22Rv1 (cell line): ENCODE data around the gene RNF7.

Source experiments
- ZFX ChIP-seq: fragments of 450-650 bp; IDR thresholded peaks from 2 replicates; pipeline ENCODE4 v1.6.1; 2017; ENCODE audit warnings: antibody characterized with exemption, borderline replicate concordance
- TF ChIP-seq, protein P1 (sequence below): fragments of 450-650 bp; IDR thresholded peaks from 2 replicates; pipeline ENCODE4 v1.5.1; 2017; ENCODE audit warnings: mild to moderate bottlenecking

DNA sequence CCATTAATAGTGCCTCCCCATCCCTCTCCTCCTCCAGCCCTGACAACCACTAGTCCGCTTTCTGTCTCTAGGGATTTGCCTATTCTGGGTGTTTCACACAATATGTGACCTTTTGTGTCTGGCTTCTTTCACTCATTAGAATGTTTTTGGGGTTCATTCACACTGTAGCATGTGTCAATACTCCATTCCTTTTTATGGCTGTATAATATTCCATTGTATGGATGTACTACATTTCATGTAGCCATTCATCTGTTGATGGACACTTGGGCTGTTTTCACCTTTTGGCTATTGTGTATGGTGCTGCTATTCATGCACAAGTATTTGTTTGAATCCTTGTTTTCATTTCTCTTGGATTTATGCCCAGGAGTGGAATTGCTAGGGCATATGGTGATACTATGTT is 41.6 kb downstream of the RNF7 start:
- TF ChIP-seq, protein P1, sequence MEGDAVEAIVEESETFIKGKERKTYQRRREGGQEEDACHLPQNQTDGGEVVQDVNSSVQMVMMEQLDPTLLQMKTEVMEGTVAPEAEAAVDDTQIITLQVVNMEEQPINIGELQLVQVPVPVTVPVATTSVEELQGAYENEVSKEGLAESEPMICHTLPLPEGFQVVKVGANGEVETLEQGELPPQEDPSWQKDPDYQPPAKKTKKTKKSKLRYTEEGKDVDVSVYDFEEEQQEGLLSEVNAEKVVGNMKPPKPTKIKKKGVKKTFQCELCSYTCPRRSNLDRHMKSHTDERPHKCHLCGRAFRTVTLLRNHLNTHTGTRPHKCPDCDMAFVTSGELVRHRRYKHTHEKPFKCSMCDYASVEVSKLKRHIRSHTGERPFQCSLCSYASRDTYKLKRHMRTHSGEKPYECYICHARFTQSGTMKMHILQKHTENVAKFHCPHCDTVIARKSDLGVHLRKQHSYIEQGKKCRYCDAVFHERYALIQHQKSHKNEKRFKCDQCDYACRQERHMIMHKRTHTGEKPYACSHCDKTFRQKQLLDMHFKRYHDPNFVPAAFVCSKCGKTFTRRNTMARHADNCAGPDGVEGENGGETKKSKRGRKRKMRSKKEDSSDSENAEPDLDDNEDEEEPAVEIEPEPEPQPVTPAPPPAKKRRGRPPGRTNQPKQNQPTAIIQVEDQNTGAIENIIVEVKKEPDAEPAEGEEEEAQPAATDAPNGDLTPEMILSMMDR = no peak
- TF ChIP-seq ZFX = no peak
